Ovary (tissue), 3 donors: ENCODE data around the gene VAC14.

ENCODE experiments used
- CTCF ChIP-seq, 3 donors: fragments of 450-650 bp in 2 of 3; fragments of 200-600 bp in 1 of 3; IDR thresholded peaks; one replicate each; pipeline versions ENCODE4 v1.5.1 to v1.8.0; 2016 to 2022; ENCODE audit warnings: antibody characterized with exemption in 3 of 3, mild to moderate bottlenecking in 1 of 3
- EP300 ChIP-seq: sonication (generic); formaldehyde crosslinking; IDR thresholded peaks from one replicate; pipeline ENCODE4 v1.6.1; 2017; ENCODE audit warnings: antibody characterized with exemption
- POLR2A ChIP-seq: fragments of 450-650 bp; IDR thresholded peaks from one replicate; pipeline ENCODE4 v1.6.1; 2017; ENCODE audit warnings: antibody characterized with exemption, mild to moderate bottlenecking, moderate library complexity
- donor health status: DM: no; HTN: no; CAD: no.

- TF ChIP-seq CTCF (IDR thresholded peaks at IDR 0.05), result no peak
- TF ChIP-seq EP300, result no peak
- TF ChIP-seq POLR2A, result no peak
Measured at GRCh38 chr16:70723740-70724145, 77.2 kb downstream of the VAC14 start.
